Measurements from ENCODE around the gene ISX. TPM values are rescaled to one million over a fixed set of nuclear protein-coding genes. Genes with fewer than 3 reads are reported as not detected.

Gene ISX
- polyA plus RNA-seq, 1 donor from 2014 or later, result not detected

Other genes starting within 250 kb of the ISX start
- 9.1 TPM for gene HMGXB4, start 191.3 kb downstream of the ISX start, polyA plus RNA-seq
- gene TOM1, start 233.7 kb downstream of the ISX start, polyA plus RNA-seq, result 23.1 TPM